GM18520 (cell line): Measurements from ENCODE around the gene ZFP91.
"Not testable (repeated sequence)": the region's sequence is repeated elsewhere in the genome, so short reads cannot be mapped to it uniquely, and the experiment has no call there.

ENCODE experiments used
- ATAC-seq: cut with Tn5 transposase; IDR thresholded peaks from one replicate; pipeline ENCODE4 v1.9.1; 2021; ENCODE audit not compliant: unreplicated experiment

The ZFP91 gene

GRCh38 chr11:58578635-58579191 is at the start of gene ZFP91:
ZFP91 (plus strand) TSS chr11:58579063; CDS start chr11:58579282, 219 bp downstream.
- peak; percentile 16 for ATAC-seq

DNA sequence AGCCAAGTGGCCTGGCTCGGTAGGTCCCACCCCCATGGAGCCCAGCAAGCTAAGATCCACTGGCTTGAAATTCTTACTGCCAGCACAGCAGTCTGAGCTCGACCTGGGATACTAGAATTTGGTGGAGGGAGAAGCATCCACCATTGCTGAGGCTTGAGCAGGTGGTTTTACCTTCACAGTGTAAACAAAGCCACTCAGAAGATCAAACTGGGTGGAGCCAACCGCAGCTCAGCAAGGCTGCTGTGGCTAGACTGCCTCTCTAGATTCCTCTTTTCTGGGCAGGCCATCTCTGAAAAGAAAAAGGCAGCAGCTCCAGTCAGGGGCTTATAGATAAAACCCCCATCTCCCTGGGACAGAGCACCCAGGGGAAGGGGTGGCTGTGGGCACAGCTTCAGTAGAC is 48.6 kb upstream of the ZFP91 start:
- no peak for ATAC-seq

GRCh38 chr11:58531865-58532341 is 47.0 kb upstream of the ZFP91 start:
- ATAC-seq, result no peak

DNA sequence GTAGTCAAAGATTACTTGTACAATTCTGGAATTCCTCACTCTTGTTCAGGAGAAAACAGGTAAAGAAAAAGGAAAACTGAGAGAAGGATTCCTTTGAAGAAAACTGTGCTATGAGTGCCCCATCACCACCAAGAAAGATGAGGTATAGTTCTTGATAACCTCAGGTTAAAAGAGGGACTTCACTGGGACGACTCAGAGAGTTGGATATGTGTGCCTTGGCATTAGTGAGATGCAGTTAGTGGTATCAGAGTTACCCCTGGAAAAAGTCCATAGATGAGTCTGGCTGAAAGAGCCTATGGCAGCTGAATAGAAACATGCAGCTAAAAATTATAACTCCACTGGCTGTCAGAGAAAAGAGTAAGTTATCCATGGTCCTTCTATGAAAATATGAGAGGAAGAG is 32.0 kb upstream of the ZFP91 start:
- no peak for ATAC-seq

DNA sequence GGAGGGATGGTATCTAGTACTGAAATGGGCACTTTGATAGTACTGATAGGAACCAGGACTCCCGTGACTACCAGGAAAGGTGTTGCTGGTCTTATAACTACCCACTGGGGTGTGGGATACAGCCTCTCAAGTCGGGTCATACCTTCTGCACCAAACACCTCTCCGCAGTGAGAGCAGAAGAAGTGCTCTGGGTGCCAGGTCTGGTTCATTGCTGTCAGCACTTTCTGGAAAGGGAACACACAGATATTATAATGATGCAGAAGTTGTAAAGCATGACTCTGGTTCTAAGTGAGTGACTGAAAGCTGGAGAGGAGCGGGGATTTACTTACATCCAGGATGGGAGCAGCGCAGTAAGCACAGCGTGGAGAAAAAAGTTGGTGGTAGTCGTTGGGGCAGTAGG is 29.2 kb upstream of the ZFP91 start:
- ATAC-seq, result no peak

- no peak for ATAC-seq
These were observed 18.0 kb upstream of the ZFP91 start for GRCh38 chr11:58560842-58561241.

DNA sequence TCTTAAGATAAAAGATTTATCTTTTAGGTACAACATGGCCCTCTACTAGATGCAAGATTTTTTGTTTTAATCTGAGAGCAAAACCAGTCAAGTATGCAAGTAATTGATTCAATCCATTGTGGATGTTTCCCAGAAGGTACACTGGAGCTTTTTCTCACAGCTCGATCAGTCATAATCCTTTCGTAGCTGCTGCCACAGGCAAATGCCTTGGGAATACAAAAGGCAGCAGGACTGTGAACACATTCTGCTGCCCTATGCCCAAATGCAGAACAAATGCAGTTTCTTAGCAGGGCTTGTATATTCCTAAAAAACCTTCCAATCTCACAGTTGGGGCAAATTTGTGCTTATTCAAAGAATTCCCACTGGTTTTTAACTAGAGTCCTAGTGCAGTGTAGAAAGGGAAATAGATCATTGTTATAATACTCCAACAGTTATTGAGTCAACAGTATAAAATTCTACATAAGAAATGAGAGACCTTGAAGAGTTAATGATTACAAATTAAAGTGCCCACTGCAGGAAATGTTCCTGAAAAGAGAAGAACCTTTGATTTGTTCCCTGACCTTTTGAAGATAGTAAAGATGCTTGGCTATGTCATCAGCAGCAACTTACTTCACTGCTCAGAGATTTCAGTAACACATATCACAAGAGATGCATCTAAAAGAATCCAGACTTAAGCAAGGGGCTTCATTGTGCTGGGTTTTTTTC is 17.3 kb upstream of the ZFP91 start:
- ATAC-seq, result no peak

- ATAC-seq, result peak; percentile 43
These were observed 16.5 kb upstream of the ZFP91 start for GRCh38 chr11:58562375-58562800.

DNA sequence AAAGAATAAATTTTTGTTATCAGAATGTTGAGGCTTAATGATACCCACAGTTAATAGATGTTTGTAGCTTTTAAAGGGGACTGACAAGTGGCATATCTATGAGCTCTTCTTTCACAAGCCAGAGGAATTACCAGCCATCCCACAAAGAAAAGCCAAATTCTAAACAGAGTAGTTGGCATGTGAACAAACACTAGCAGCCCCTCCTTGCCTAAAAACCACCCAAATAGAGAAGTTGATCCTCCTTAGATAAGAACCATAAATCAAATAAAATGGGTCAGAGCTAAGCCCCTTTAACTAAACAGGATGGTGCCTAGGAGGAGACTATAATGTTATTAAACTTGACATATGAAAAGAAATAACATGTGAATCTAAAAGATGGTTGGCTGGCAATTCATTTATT is 14.6 kb upstream of the ZFP91 start:
- no peak for ATAC-seq

DNA sequence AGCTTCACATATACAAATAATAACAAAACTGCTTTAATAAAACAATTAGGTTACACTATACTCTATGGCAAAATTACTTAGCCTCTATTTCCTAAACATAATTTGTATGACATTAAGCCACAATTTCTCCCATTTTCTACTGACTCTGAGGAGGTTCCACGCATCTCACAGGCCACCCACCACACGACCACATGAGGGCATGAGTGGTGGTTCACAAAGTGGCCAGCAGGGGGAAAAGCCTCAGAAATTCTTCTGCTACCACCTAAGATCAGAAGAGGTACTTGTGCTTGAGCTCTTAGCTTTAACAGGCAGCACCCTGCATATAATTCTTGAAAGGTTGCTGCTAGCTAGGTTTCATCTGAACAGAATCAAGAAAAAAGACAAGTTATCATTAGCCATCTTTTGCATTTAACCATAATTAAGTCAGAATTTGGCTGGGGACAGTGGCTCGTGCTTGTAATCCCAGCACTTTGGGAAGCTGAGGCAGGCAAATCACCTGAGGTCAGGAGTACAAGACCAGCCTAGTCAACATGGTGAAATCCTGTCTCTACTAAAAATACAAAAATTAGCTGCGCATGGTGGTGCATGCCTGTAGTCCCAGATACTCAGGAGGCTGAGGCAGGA is 10.9 kb upstream of the ZFP91 start:
- ATAC-seq, result peak; percentile 83

DNA sequence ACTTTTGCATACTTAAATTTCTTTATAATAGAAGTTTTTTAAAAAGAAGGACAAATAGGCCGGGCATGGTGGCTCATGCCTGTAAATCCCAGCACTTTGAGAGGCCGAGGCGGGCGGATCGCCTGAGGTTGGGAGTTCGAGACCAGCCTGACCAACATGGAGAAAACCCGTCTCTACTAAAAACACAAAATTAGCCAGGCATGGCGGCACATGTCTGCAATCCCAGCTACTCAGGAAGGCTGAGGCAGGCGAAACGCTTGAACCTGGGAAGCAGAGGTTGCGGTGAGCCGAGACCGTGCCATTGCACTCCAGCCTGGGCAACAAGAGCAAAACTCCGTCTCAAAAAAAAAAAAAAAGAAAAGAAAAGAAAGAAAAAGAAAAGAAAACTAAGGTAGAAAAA is 6.0 kb upstream of the ZFP91 start:
- not testable (repeated sequence) for ATAC-seq

DNA sequence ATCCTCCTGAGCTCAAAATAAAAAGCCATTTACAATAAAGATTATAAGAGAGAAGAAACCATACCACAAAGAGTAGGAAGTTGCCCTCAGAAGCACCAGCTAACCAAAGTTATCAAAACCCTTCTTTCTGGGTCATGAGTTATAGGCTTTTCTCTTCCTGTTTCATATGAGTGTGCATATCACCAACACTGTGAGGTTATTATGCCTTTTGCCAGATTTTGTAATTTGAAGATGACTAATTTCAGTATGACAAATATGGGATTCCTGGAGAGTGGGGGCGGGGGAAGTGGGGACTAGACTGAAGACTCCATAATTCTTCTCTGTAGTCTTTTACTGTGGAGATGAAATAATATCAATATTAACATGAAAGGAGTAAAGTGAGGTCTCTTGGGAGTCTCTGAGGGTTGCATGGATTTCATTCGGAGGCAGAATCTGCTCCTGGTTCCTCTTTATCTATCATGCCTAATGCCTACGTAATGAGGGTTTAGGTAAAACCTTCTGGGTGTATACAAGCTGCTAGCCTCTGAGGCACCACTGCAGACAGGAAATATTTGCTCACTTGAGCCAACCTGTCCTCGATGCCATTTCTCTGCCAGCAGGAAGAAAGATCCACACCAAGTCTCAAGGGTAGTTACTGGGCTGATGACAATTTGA is 5.3 kb upstream of the ZFP91 start:
- ATAC-seq, result peak; percentile 12

- no peak for ATAC-seq
These were observed 4.0 kb upstream of the ZFP91 start for GRCh38 chr11:58574881-58575280.

DNA sequence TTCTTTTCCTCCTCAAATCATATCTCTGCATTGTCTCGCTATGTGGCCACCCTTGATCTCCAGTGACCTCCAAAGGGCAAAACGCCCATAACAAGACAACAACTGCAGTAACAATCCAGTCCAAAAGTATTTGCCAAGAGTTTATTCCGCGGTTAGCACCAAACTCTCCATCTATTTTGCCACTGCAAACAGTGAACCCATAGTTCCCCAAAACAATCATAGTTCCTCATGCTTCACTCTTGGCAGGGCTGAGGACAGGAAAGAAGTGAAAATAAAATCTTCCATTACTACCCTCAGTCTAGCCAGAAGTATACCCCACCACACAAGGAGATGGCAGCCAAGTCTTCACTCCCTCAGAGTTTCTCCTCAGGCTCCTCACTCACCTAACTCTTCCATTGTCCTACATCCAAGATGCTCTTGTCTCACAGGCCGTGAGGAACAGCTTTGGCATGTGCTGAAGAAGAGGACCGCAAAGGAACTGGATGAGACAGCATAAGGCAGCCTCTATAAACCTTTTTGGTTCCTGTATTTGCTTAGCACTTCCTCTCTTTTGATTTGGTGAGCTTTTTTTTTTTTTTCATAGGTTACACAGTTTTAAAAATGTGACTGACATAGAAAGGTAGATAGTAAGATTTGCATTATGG is 3.4 kb upstream of the ZFP91 start, which contains the start of gene LPXN:
Gene LPXN, minus strand, starts transcription at position 480 of the 644 bp plus-strand sequence. Its CDS starts 84 bp downstream, at position 396.
- peak; percentile 9 for ATAC-seq

DNA sequence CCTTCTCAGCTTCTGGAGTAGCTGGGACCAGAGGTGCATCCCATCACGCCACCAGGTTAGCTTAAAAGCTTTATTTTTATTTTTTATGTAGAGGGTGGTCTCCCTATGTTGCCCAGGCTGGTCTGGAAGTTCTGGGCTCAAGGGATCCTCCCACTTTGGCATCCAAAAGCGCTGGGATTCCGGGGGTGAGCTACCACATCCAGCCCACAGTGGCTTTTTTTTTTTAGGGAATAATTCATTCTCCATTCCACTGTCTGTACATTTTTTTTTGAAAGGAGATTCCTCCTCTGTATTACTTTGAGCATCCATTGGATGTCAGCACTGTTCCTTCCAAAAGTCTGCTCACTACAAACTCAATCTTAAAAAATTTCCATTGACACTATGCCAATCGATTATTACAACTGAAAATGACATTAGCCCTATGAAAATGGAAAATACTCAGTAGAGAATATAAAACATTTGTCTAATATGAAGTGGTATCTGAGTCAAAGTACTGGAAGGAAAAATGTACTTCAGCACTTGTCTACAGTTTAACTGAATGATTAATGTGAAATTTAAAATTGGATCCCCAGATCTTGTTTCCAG is 1.9 kb upstream of the ZFP91 start:
- ATAC-seq, result no peak

GRCh38 chr11:58577555-58578135 is 1.2 kb upstream of the ZFP91 start:
- ATAC-seq, result peak; percentile 44

- no peak for ATAC-seq
These were observed 678 bp upstream of the ZFP91 start for GRCh38 chr11:58578136-58578634.

DNA sequence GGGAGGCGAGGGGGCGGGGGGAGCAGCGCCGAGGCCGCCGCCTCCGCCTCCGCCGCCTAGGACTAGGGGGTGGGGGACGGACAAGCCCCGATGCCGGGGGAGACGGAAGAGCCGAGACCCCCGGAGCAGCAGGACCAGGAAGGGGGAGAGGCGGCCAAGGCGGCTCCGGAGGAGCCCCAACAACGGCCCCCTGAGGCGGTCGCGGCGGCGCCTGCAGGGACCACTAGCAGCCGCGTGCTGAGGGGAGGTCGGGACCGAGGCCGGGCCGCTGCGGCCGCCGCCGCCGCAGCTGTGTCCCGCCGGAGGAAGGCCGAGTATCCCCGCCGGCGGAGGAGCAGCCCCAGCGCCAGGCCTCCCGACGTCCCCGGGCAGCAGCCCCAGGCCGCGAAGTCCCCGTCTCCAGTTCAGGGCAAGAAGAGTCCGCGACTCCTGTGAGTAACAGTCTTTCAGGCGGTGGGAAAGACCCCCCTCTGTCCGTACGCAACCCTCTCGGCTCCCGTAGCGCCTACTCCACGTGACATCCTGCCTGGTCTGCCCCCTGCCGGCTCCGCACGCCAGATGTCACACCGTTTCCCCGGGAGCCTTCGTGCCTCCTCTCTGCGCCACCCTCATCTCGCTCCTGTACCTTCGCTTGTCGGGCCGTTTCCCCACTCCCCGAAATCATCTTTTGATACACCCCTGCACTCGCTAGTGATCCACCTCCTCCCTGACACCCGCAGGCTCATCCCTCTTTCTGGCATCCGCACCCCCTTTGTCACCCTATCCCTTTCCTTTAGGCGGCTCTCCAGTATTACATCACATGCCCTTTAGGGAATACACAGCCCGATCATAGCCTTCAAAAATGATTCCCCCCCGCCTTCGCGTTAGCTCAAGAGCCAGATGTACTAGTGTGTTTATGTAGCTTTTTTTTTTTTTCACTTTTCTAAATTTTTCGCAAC is 598 bp downstream of the ZFP91 start:
- ATAC-seq, result peak; percentile 24

- no peak for ATAC-seq
These were observed 1.4 kb downstream of the ZFP91 start for GRCh38 chr11:58580311-58580710.
